CD8-positive, alpha-beta memory T cell (primary cell): ENCODE measurements around the gene BAG1. TPM values are rescaled to one million over a fixed set of nuclear protein-coding genes. Genes with fewer than 3 reads are reported as not detected.

Experiments
- polyA plus RNA-seq: library from polyadenylated mRNA; unstranded; fragments of 300-500 nt; fragmentation: Illumina TruSeq; gene quantifications from one replicate; pipeline ENCODE4 v1.2.3, GENCODE V29; 2021
- total RNA-seq, 2 experiments: library from RNA; stranded (reverse); gene quantifications; one replicate each; pipeline ENCODE4 v1.2.3, GENCODE V29; 2021

BAG1 gene
- total and polyA plus RNA-seq, 3 experiments from 2014 or later = 70.6 to 91.5 (median 83.6) TPM

Other genes starting within 250 kb of the BAG1 start
- gene DNAJA1, start 239.4 kb downstream of the BAG1 start, total RNA-seq = 100 to 1,000 TPM; 318 to 332 TPM
- 106 TPM for gene DNAJA1, start 239.4 kb downstream of the BAG1 start, polyA plus RNA-seq
- 10 to 100 TPM; 27.5 to 27.6 TPM for gene SMU1, start 188.0 kb downstream of the BAG1 start, total RNA-seq
- 21.2 TPM for gene SMU1, start 188.0 kb downstream of the BAG1 start, polyA plus RNA-seq
- gene B4GALT1, start 97.4 kb downstream of the BAG1 start, total RNA-seq = 10 to 100 TPM; 38.0 to 38.3 TPM
- gene B4GALT1, start 97.4 kb downstream of the BAG1 start, polyA plus RNA-seq = 41.6 TPM
- not detected for gene SPINK4, start 24.5 kb downstream of the BAG1 start, total RNA-seq
- gene SPINK4, start 24.5 kb downstream of the BAG1 start, polyA plus RNA-seq = not detected
- 10 to 100 TPM; 54.3 to 55.0 TPM for gene CHMP5, start 341 bp upstream of the BAG1 start, total RNA-seq
- 42.6 TPM for gene CHMP5, start 341 bp upstream of the BAG1 start, polyA plus RNA-seq
- gene NFX1, start 25.8 kb upstream of the BAG1 start, total RNA-seq = 10 to 100 TPM; 42.7 to 45.6 TPM
- gene NFX1, start 25.8 kb upstream of the BAG1 start, polyA plus RNA-seq = 38.8 TPM
- gene AQP7, start 137.9 kb upstream of the BAG1 start, total RNA-seq = not detected
- gene AQP7, start 137.9 kb upstream of the BAG1 start, polyA plus RNA-seq = not detected
- gene AQP3, start 182.9 kb upstream of the BAG1 start, total RNA-seq = 1 to 10 TPM; 8.7 to 9.3 TPM
- gene AQP3, start 182.9 kb upstream of the BAG1 start, polyA plus RNA-seq = 183 TPM
- 10 to 100 TPM; 90.8 to 93.0 TPM for gene NOL6, start 209.2 kb upstream of the BAG1 start, total RNA-seq
- gene NOL6, start 209.2 kb upstream of the BAG1 start, polyA plus RNA-seq = 19.8 TPM